ENCODE results near the gene AKNA. TPM values are rescaled to one million over a fixed set of nuclear protein-coding genes. Genes with fewer than 3 reads are reported as not detected.

The AKNA gene
- total and polyA plus RNA-seq, 2 donors (not counting 1 experiment from before 2014, with no cell fraction given), result 178 to 407 TPM

GRCh38 chr9:114419796-114420195 lies 32.0 kb upstream of the AKNA start:
- Histone ChIP-seq H4K20me1 (ENCODE audit: control insufficient read depth, insufficient read depth, low read length, poor library complexity, severe bottlenecking) (no peaks in the 10 kb centered on the region), H2AFZ (ENCODE audit: insufficient read depth, low read depth, low read length, poor library complexity, severe bottlenecking) (no peak overlapping the region), H3K4me2 (replicated peaks; ENCODE audit: low read depth, low read length, poor library complexity, severe bottlenecking) (no peak overlapping the region), H3K79me2 (ENCODE audit: control insufficient read depth, insufficient read depth, low read length) (no peaks in the 10 kb centered on the region), H3K36me3 (replicated peaks in 1 of 2; ENCODE audit: control extremely low read depth in 1 of 2, control insufficient read depth in 1 of 2, extremely low read depth in 1 of 2, insufficient read depth in 2 of 2, low read length in 1 of 2) (no peaks in the 10 kb centered on the region), H3K4me3 (ENCODE audit: control extremely low read depth in 1 of 5, extremely low read depth in 1 of 5, insufficient read depth in 1 of 5, low read depth in 2 of 5, low read length in 4 of 5) (no peak overlapping the region), H3K27ac (ENCODE audit: low read length in 2 of 2) (no peak overlapping the region), H3K4me1 (ENCODE audit: control insufficient read depth in 2 of 2, insufficient read depth in 2 of 2, low read length in 2 of 2) (no peaks in the 10 kb centered on the region), H3K9me3 (ENCODE audit: control extremely low read depth in 1 of 3, control insufficient read depth in 2 of 3, insufficient read depth in 1 of 3, low read length in 2 of 3) (no peaks in the 10 kb centered on the region), H3K27me3 (replicated peaks in 1 of 4; ENCODE audit: control extremely low read depth in 1 of 4, control insufficient read depth in 3 of 4, insufficient read depth in 4 of 4, low read length in 3 of 4) (no peaks in the 10 kb centered on the region), H3K9ac (ENCODE audit: low read length) (no peak overlapping the region)
- Mint-ChIP-seq H3K9me3 (ENCODE audit: insufficient read depth) (no peaks in the 10 kb centered on the region), H3K4me3 (no peak overlapping the region), H3K27me3 (no peaks in the 10 kb centered on the region), H3K27ac (no peak overlapping the region), H3K4me1 (no peaks in the 10 kb centered on the region)
- CTCF ChIA-PET, result interaction anchor here (1.0 to 2.7 kb wide), 3 partner anchors 10 to 14 kb away, joined by 3 to 15 read pairs (median 7); no protein-coding TSS in a partner anchor
- ATAC-seq (ENCODE audit: low read depth) (no peak), DNase-seq (no peak)
- 100% methylated on average over 2 of the region's 8 CpGs for WGBS (ENCODE audit: insufficient coverage)
- intact Hi-C loops (cut with micrococcal nuclease), result no loop called here
- TF ChIP-seq EZH2 (IDR thresholded peaks at IDR 0.05; ENCODE audit: borderline replicate concordance, insufficient read depth, low read depth, low read length, poor library complexity, severe bottlenecking) (no peak), CTCF (IDR thresholded peaks at IDR 0.05) (no peak)
- POLR2A ChIA-PET, result no interaction called here

- Histone ChIP-seq H3K79me2 (ENCODE audit: control insufficient read depth, insufficient read depth, low read length) (no peaks in the 10 kb centered on the region), H3K9ac (ENCODE audit: low read length) (no peak overlapping the region), H4K20me1 (ENCODE audit: control insufficient read depth, insufficient read depth, low read length, poor library complexity, severe bottlenecking) (no peaks in the 10 kb centered on the region), H3K27ac (ENCODE audit: low read length in 2 of 2) (no peak overlapping the region), H3K4me1 (ENCODE audit: control insufficient read depth in 2 of 2, insufficient read depth in 2 of 2, low read length in 2 of 2) (no peaks in the 10 kb centered on the region), H3K4me2 (replicated peaks; ENCODE audit: low read depth, low read length, poor library complexity, severe bottlenecking) (no peak overlapping the region), H3K4me3 (ENCODE audit: control extremely low read depth in 1 of 5, extremely low read depth in 1 of 5, insufficient read depth in 1 of 5, low read depth in 2 of 5, low read length in 4 of 5) (no peak overlapping the region), H3K9me3 (ENCODE audit: control extremely low read depth in 1 of 3, control insufficient read depth in 2 of 3, insufficient read depth in 1 of 3, low read length in 2 of 3) (no peaks in the 10 kb centered on the region), H2AFZ (ENCODE audit: insufficient read depth, low read depth, low read length, poor library complexity, severe bottlenecking) (no peak overlapping the region), H3K27me3 (replicated peaks in 1 of 4; ENCODE audit: control extremely low read depth in 1 of 4, control insufficient read depth in 3 of 4, insufficient read depth in 4 of 4, low read length in 3 of 4) (no peaks in the 10 kb centered on the region), H3K36me3 (replicated peaks in 1 of 2; ENCODE audit: control extremely low read depth in 1 of 2, control insufficient read depth in 1 of 2, extremely low read depth in 1 of 2, insufficient read depth in 2 of 2, low read length in 1 of 2) (no peaks in the 10 kb centered on the region)
- ATAC-seq (ENCODE audit: low read depth), result no peak
- WGBS (ENCODE audit: insufficient coverage), result 88% methylated on average over 5 of the region's 6 CpGs
- no peak overlapping the region for H3K4me3 Mint-ChIP-seq
- ChIA-PET CTCF (interaction anchor here (1.0 to 2.7 kb wide), 4 partner anchors 12 to 597 kb away, joined by 3 to 15 read pairs (median 4); no protein-coding TSS in a partner anchor), POLR2A (no interaction called here)
- no peaks in the 10 kb centered on the region for H3K27me3 Mint-ChIP-seq
- no peaks in the 10 kb centered on the region for H3K9me3 Mint-ChIP-seq (ENCODE audit: insufficient read depth)
- intact Hi-C loops (cut with micrococcal nuclease), result no loop called here
- TF ChIP-seq CTCF (IDR thresholded peaks at IDR 0.05) (no peak), EZH2 (IDR thresholded peaks at IDR 0.05; ENCODE audit: borderline replicate concordance, insufficient read depth, low read depth, low read length, poor library complexity, severe bottlenecking) (no peak)
- no peaks in the 10 kb centered on the region for H3K4me1 Mint-ChIP-seq
- no peak for DNase-seq
- no peak overlapping the region for H3K27ac Mint-ChIP-seq
These were observed 30.3 kb upstream of the AKNA start for GRCh38 chr9:114418053-114418452.
